ENCODE data around the gene NT5M.

NT5M gene

DNA sequence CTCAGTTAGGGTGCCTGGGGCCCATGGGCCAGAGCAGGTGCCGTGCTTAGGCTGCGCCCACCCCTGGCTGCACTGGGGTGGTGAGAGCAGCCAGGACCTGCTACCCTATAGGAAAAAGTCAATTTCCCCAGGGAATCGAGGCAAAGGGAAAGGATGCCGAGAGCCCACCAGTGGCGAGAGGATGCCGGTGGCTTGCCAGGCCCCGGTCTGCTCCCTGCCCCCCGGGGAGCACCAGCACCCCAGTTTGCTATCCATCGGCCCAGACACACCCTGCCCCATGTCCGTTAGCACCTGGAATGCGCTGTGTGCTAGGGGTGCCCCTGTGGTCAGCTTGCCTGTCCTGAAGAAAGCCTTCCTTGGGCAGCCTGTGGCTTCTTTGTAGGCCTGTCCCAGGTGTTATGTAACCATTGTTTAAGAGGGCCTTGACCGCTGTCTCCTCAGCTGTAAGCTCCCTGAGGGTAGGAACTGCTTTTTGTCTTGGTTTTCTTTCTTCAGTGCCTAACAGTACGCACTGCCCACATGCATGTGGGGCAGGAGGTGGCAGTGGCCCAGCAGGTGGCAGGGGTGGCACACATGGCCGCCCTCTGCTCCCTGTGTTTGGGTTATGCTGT is 40.8 kb downstream of the NT5M start:
- no peak for DNase-seq

DNA sequence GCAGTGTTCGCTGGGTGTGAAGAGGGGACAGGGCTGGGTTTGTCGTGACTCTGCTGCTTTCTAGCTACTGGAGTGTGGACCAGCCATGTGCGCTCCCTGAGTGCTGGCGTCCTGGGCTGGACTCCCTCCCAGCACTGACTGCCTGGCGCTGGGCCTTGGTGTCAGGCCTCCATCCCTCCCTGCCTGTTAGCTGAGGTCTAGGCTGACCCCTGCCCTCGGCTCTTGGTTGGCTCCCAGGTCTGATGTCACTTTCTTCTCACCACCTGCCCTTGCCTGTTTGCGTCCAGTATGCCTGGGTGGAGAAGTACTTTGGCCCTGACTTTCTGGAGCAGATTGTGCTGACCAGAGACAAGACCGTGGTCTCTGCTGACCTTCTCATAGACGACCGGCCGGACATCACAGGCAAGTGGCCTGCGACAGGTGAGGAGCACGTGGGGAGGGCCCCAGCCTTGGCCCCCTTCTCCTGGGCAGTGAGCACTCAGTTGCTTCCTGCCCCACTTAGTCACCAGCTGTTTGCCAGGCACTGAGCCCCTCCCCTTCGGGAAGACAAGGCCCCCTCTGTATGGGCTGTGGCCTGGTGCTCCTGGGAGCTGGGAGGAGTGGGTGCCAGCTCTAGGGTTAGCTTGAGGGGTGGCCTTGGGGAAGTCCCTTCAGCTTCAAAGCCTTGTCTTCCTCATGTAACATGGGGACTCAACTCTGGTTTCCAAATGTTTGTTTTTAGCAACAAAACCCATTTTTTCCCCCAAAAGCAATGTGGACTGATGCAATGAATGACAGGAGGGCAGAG is 41.5 kb downstream of the NT5M start:
- DNase-seq = no peak

DNA sequence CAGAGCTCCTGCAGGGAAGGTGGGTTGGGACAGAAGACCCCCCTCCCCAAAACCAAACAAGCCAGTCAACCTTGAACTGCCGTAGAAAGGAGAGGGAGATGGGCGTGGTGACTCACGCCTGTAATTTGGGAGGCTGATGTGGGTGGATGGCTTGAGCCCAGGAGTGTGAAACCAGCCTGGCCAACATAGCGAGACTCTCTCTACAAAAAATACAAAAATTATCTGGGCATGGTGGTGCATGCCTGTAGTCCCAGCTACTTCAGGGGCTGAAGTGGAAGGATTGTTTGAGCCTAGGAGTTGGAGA is 42.1 kb downstream of the NT5M start:
- no peak for DNase-seq

DNA sequence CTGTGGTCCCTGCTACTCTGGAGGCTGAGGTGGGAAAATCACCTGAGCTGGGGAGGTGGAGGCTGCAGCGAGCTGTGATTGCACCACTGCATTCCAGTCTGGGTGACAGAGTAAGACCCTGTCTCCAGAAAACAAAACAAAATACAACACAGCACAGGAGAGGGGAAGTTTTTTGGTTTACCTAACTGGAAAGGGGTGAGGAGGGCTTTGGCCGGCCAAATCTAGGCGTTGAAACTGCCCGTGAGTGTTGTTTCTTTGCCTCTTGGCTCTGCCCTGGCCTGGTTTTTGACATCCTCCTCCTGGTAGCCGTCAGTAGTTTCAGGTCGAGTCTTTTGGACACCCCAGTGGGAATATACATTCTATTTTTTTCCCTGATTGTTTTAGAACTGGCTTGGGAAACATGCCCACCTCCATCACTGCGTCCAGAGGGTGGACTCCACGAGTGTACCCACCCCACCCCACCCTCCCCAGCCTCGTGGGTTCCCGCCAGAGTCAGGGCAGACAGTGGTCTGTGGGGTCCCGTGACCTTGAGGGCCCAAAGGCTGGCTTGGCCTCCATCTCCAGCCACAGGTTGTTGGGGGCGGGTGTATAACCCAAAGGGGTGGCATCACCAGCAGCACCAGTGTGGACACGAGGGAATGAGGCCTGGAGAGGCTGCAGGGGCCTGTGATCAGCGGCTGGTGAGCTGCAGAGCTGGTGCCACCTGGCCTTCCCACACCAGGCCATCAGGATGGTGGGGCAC is 42.7 kb downstream of the NT5M start:
- no peak for DNase-seq

DNA sequence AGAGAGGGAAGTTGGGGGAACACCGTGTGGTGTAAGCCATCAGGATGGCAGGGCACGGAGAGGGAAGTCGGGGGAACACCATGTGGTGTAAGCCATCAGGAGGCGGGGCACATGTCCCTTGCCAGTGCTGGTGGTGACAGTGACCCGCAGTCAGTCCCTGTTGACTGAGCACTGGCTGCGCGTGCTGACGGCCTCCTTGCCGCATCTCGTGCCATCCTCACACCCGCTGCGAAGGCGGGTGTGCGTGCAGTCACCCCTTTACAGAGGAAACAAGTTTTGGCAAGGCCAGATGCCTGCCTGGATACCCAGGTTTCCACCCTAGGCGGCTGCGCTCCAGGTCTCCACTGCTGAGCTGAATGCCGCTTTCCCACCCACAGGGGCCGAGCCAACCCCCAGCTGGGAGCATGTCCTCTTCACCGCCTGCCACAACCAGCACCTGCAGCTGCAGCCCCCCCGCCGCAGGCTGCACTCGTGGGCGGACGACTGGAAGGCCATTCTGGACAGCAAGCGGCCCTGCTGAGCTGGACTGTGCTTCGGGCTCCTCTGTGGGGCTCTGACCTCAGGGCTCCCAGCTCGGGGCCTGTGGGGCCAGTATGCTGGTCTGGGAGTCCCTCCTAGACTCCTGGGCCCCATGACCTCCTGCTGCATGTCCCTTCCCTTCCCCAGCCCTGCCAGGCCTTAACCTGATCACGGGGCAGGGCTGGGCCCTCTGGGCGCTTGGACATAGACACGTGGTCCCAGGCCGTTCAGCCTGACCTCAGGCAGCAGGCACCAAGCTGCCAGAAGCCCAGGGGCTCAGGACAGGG is 43.5 kb downstream of the NT5M start:
- no peak for DNase-seq

DNA sequence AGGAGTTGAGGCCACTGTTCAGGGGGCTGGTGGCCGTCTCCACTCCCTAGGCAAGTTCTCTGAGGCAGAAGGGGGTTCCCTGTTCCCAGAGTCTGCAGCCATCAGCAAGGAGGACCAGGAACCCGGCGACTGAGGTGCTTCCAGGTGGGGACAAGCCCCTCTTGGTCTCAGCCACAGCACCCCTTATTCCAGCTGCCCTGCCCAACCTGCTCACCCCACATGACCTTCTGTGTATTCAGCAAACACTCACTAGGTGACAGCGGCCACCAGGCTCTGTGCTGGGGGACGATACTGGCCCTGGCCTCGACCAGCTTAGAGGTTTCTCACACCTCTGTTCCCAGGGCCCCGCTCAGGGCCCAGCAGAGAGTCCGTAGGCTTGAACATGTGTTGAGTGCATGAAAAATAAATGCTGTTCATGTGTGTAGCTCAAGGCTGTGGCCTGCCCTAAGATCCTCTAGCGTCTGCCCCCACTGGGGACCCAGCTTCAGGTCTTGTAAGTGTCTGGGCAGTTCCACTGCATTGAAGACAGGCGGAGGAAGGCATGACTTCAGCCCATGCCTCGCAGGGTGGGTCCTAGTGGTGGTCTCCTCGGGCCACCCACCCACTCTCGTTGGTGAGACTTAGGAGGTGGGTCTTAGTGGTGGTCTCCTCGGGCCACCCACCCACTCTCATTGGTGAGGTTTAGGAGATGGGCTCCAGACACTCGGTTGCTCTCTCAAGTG is 44.2 kb downstream of the NT5M start:
- DNase-seq = no peak

DNA sequence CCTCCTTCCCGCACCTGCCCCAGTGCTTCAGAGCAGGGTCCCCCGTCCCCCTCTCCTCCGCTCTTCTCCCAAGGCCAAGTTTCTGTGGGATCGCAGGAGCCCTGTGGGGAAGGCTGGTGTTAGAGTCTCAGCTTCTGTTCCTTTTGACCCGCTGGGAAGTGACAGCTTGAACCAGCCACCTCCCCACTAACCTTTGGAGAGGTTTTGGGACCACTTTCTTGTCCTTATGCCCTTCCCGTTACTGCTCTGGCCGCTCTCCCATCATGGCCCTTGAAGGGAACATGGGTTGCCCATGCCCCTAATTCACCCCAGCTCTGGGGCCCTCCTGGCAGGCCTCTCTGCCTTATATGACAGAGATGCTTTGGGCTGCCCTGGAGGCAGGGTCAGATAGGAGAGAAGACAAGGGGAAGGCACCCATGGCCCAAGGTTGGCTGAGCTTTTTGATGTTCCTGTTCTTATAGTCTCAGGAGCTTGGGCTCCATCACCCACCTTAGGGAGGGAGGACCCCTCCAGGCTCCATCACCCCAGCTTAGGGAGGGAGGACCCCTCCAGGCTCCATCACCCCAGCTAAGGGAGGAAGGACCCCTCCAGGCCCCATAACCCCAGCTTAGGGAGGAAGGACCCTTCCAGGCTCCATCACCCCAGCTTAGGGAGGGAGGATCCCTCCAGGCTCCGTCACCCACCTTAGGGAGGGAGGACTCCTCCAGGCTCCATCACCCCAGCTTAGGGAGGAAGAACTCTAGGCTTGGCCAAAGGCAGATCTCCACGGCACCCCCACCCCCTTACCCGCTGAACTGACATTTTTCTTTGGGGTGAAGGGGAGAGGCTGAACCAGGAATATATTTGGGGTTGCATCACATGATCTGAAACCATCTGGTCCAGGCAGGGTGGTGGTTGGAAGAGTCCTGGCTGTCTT is 45.0 kb downstream of the NT5M start:
- no peak for DNase-seq

DNA sequence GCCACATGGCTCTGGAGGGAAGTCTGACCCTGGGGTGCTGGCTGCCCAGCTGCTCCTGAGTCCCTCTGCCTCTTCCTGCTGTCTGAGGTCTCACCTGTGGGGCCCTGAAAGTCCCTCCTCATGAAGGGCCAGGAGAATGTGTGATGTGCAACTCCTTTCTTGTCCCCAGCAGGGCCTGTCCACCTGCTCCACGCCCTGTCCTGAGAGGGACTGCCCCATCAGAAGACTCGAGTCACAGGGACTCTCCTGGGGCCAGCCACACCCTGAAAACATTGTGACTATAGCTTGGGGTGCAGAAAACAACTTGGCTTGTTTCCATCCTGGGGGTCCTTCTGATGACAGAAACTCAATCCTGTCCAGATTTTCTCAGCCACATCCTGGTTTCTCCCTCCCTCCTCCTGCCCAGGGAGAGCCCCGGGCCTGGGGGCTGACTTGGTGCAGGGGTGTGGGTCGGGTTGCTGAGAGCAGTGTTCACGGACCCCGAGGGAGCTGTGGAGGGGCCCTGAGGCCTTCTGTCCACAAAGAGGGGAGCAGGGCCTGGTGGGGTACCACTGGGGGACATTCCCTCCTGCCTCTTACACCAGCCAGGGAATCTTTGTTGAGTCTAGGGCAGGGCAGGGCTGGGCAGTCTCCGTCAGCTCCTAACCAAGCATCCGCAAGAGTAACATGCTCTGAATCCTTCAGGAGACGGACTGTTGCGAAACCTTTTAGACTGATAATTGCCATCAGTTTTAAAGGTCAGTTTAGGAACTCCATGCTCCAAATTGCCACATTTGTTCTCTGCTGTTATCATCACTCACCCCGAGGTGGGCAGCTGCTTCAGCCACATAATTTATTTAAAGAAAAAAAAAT is 45.9 kb downstream of the NT5M start:
- no peak for DNase-seq

DNA sequence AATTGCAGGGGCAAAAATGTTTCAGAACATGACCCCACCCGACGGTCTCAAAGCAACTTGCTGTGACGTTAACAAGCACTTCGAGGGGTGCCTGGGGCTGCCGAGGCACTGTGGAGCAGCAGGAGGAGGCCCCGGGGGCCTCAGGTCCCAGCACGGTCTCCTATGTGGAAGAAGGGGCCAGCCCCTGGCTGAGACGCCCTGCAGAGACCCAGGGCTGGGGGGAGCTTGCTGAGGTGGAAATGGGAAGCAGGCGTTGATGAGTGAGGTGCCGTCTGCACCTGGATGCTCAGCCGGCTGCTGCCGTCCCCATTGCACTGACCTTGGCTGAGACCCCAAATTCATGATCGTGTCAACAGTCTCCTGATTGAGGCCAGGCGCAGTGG is 46.5 kb downstream of the NT5M start:
- no peak for DNase-seq

DNA sequence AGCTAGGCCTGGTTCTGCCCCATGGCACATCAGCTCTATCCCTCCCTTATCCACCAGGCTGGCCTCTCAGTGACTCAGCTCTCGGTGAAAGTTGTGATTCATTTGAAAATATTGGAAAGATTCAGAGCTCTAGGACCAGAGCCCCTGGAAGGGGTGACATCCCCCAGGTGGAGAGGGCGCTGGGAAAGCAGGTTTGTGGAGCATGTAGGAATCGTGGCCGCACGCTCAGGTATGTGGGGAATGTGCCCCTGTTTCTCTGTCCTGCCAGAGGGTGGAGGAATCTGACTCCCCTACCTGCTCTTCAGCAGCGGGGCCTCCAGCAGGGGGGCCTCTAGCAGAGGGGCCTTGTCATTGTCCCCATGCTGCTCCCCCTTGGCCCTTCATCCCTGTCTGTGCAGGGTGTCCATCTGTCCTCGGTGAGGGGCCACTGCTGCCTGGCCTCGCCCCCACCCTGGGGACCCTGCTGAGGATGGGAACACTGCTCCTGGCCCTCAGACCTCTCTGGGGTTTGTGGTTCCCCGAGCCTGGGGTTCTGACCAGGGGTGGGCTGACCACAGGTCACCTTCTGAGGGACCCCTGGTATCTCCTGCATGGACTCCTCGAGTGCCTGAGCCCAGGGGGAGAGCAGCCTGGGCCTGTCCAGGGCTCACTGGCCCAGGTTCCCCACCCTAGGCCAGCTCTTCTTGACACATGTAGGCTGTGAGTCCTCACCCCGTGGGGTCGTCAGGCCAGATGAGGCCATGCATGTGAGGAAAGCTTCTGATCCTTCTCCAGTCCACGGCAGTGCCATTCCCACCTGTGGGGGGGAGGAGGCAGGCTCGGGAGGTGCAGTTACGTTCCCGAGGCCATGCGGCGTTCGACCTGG is 47.5 kb downstream of the NT5M start:
- no peak for DNase-seq

DNA sequence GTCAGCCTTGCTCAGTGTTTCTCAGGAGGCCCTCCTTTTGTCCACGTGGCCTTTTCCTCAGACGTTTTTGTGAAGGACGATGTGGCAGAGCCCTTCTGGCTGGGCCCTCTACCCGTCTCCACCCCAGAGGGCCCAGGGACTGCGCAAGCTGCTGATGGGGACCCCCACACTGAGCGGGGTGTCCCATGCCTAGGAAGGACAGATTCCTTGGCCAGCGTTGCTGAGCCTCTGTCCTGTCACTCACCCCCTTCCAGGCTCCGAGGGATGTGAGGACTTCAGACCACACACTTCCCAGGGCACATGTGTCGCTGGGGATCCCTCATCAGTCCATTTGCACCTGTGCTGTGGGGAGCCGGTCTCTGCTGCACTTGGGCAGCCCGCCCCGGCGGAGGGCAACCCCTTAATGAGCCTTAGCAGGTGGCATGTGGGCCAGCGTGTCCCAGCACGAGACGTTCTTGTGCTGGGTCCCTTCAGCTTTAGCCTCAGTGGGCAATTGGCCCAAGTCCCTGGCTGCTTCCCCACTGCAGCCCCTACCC is 48.3 kb downstream of the NT5M start:
- DNase-seq = no peak

DNA sequence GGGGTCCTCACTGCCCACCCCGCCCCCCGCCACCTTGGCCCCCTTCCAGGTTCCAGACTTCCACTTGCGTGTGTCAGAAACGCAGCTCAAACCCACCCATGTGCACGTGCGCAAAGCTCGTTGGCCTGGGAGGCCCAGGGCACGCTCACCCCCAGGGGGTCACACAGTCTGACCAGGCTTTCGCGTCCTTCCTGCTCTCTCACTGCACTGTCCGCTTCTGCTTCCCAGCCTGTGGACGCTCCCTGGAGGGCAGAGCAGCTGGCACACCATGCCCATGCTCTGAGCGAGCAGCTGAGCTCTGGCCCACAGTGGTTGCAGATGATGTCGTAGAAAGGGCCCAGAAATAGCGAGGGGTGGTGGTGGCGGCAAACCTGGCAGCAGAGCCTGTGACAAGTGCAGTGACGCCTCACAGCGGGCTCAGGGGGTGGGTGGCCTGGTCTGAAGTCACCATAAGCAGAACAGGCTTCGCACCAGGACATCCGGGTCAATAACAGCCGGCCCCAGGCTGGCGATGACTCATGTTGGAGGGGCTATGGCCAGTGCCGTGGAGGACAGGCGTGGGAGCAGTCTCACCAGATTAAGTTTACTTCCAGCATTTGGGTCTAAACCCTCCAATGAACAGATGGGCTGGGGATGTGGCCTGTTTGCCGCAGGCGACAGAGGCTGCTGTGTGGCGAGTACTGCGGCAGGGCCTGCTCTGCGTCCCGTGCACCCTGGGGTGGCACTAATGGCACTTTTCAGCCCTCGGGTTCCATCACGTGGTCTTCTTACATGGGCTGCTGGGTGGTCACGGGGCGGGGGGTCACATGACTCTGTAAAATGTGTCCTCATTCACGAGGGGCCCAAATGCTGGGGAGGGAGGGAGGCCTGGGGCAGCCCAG is 49.0 kb downstream of the NT5M start:
- DNase-seq = no peak

DNA sequence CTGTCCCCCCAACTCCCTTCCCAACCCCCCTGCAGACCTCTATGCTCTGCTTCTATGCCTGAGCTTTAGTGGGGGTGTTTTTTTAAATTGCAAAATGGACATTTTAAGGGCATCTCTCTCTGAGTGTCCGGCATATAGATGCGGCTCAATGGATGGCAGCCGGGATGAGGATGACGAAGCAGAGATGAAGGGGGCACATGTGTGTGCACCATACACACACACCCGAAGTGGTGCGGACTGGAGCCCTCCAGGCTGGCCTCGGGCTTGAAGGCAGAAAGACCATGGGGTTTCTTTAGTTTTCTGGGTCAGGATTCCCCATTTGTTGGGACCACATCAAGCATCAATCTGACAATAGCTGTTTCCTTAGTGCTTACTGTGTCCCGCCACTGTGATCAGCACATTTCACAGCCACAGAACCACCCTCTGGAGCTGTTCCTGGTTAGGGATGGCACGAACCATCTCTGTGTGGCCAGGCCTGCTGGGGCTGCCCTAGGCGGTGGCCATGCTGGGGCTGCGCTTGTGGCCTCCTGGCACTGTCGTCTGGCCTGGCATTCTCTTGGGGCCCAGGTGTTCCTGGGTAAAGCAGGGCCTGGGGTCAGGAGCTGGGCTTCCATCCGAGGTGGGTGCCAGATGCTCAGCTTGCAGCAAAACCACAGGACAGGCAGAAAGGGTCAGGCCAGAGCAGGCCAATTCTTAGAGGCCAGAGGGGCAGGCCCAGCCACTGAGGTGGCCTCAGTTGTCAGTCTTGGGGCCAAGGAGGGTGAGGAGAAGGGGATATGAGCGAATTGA is 49.9 kb downstream of the NT5M start:
- no peak for DNase-seq

DNA sequence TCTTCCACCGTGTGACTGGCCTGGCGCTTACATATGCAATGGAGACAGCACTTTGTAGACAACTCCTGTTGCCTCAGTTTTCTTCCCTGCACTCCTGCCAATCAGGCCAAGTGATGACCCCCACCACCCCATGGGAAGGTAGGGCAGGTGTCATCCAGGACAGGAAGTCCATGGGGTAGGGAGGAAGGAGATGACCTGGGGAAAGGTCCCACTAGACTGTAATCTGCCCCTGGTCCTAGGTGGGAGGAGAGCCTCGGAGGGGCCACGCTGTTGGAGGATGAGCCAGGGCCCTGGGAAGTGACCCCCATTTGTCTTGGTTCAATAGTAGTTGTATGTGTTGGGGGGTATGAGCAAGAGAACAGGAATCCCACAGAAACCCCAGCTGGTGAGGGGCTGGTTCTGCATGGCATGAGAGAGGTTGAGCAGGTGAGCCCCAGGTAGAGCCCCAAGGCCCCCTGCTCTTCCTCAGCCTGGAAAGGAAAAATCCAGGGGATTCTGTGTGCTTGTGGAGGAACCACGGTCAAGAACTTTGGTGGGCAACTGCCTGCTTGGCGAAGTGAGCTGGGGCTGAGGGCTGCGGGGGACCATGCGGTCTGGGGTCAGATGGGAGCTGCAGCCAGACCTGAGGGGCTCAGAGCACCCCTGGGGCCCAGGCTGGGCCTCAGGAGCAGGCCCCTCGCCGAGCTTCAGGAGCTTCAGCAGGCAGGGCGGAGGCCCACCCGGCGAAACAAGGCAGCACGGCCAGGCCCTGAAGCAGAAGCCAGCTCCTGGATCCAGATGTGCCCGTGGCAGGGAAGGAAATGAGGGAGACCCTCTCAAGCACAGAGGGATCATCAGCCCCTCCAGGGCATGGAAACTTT is 50.7 kb downstream of the NT5M start:
- DNase-seq = no peak

DNA sequence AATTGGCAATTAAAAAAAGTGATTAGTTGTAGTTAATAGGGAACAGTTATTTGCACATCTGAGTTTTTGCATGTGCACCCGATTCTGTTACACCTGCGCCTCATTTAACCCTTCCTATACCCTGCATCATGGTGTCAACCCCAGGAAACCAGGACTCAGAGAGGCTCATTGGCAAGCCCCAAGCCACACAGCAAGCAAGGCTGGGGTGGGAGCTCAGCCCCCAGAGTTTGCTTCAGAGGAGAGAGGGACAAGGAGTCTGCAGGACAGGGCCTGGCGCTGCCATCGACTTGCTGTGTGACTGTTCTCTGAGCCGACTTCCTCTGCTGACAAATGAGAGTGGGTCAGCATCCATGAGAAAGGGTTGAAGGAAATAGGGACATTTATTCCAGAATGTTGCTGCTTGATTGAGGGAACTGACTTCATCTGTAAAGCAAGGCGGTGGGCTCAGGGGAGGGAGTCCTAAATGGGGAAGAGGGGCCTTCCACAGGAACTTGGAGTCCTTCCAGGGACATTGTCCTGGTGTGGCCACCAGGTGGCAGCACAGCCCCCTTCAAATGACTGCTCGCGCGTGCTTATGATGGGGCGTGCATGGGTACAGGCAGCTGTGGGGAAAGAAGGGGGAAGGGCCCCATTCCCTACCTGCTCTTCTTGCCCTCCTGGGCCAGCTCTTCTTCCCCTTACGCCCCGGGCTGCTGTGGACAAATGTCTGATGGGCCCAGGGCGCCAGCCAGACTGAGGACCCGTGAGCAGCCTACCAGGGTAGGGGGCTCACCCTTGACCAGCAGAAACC is 51.6 kb downstream of the NT5M start:
- peak; percentile 11 for DNase-seq

DNA sequence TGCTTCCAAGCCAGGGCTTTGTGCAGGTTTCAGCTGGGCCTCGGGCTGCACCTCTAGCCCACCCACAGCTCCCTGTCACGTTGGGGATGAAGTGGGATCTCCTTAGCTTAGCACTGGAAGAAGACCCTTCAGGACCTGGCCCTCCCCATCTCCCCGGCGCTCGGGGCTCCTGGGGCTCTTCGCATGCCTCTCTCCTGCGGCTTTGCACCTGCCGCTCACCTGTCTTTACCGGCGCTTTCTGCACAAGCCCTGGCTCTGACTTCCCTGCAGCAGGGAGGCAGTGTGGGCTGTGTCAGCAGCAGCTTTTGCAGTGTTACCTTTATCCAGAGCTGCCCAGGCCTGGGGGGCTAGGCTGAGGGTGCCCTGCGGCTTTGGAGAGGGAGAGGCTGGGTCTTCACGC is 52.3 kb downstream of the NT5M start:
- DNase-seq = no peak

Measured in NCI-H446 treated with DMSO at 0.1 percent for 48 hours (cell line).